AG09309 (cell line): ENCODE data around the gene RALB.

Experiments
- DNase-seq: peaks from one replicate; pipeline ENCODE4 v3.0.0-alpha.2; 2010; ENCODE audit warnings: low read depth
- H3K4me3 ChIP-seq: 2 replicates; pipeline ENCODE4 v1.5.1; 2011; ENCODE audit warnings: mild to moderate bottlenecking, low read depth, low read length, moderate library complexity; ENCODE audit not compliant: control insufficient read depth
- TF ChIP-seq, protein P1 (sequence below): IDR thresholded peaks from 2 replicates; pipeline ENCODE4 v1.5.1; 2011; ENCODE audit warnings: mild to moderate bottlenecking, low read depth, low read length, inconsistent platforms; ENCODE audit not compliant: insufficient read depth, control insufficient read depth; ENCODE audit errors: missing control alignments

The RALB gene

DNA sequence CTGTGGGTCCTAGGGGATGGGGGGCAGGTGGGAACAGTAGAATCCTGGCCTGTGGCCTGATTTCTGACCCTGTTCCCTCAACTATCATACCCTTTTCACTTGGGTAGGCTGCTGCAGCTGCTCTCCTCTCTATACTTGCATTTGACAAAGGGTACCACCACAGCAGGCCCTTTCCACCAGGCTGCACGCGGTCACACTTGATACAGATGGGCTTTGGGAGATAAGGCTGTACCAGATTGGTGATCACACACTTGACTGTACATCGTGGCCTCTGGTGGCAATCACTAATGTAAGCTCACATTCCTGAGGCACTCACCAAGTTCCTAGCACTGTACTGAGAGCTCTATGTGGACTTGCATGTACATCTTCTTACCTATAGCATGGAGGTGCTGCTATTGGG lies 1.6 kb upstream of the RALB start:
- H3K4me3 ChIP-seq: no peak overlapping the region
- DNase-seq: no peak
- TF ChIP-seq, protein P1, sequence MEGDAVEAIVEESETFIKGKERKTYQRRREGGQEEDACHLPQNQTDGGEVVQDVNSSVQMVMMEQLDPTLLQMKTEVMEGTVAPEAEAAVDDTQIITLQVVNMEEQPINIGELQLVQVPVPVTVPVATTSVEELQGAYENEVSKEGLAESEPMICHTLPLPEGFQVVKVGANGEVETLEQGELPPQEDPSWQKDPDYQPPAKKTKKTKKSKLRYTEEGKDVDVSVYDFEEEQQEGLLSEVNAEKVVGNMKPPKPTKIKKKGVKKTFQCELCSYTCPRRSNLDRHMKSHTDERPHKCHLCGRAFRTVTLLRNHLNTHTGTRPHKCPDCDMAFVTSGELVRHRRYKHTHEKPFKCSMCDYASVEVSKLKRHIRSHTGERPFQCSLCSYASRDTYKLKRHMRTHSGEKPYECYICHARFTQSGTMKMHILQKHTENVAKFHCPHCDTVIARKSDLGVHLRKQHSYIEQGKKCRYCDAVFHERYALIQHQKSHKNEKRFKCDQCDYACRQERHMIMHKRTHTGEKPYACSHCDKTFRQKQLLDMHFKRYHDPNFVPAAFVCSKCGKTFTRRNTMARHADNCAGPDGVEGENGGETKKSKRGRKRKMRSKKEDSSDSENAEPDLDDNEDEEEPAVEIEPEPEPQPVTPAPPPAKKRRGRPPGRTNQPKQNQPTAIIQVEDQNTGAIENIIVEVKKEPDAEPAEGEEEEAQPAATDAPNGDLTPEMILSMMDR: no peak

- DNase-seq: no peak
- peak overlapping the region; percentile 65 for H3K4me3 ChIP-seq
- TF ChIP-seq, protein P1: no peak
These were observed 800 bp upstream of the RALB start for GRCh38 chr2:120251880-120252224.

DNA sequence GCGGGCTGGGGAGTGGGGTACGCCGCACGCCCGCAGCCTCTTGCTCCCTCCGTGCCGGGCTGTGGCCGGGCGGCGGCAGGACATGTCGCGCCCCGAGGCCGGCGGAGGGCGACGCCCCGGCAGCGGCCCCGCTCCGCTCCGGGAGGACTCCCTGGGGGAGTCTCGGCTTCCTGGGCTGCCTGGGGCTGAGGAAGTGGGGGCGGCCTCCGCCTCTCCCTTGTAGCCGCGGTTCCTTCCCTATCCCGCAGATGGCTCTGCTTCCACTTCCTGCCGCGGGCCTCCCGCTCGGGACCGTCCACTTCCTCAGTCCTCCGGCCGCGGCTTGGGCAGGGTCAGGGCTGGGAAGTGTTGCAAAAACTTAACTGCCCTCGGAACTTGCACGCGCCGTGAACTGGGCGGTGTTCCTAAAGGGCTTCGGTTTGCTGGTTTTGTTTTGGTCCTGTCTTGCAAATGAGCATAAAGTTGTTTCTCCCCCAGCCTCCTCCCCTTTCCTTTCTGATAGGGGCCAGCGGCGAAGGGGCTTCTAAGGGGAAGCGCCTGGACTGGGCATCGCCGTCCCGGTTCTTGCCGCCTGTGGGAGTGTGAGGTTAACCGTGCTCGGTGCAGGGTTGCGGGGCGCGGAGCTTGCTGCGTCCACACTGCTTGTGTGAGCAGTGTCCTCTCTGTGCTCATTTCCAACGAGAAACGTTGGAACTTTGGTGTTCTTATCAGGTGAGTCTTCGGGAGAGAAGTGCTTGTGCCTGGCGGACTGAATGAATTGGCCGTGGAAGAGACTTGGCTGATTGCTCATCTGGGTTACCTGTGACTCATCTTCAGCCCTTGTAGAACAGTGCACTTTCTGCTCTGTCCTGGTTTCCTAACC lies 600 bp downstream of the RALB start:
- DNase-seq: no peak
- peak overlapping the region; percentile 65 for H3K4me3 ChIP-seq
- TF ChIP-seq, protein P1: peak; percentile 58

DNA sequence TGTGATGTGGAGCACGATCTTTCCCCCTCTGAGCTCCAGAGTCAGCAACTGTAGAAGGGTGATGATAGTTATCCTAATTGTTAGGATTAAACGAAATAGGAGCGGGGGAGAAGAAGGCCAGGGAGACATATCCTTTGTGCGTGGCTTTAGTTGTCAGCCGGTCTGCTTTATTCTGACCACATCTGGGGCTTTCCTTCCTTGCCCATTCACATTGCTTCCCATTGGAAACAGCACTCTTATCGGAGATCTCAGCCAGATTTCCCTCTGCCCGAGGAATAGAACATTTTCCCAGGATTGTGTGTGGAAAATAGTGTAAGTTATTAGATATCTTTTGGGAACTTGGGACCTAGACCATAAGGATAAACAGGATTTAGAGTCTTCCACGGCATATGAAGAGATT lies 1.5 kb downstream of the RALB start:
- TF ChIP-seq, protein P1: no peak
- DNase-seq: no peak
- H3K4me3 ChIP-seq: peak overlapping the region; percentile 65

- no peak overlapping the region for H3K4me3 ChIP-seq
- no peak for DNase-seq
- TF ChIP-seq, protein P1: no peak
These were observed 2.4 kb downstream of the RALB start for GRCh38 chr2:120255071-120255470.

DNA sequence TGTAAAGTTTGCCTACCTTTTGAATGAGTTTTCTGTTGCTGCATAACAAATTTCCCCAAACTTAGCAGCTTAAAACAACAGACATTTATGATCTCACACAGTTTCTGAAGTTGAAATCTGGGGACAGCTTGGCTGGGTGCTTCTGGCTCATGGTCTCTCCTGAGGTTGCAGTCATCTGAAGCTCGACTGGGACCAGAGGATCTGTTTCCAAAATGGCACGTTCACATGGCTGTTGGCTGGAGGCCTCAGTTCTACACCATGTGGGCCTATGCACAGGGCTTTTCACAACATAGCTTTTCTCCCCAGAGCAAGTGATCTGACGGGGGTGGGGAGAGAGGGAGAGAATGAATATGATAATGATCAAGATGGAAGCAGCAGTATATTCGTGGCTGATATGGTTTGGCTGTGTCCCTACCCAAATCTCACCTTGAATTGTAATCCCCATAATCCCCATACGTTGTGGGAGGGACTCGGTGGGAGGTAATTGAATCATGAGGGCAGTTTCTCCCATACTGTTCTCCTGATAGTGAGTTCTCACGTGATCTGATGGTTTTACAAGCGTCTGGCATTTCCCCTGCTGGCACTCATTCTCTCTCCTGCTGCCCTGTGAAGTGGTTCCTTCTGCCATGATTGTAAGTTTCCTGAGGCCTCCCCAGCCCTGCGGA lies 3.5 kb downstream of the RALB start:
- DNase-seq: no peak
- TF ChIP-seq, protein P1: no peak
- H3K4me3 ChIP-seq: no peak overlapping the region
